ENCODE measurements around the gene AADAC. TPM values are rescaled to one million over a fixed set of nuclear protein-coding genes. Genes with fewer than 3 reads are reported as not detected.
"Not testable (repeated sequence)": the region's sequence is repeated elsewhere in the genome, so short reads cannot be mapped to it uniquely, and the experiment has no call there.

AADAC gene
- total RNA-seq, 1 donor from 2014 or later, result not detected

- Histone ChIP-seq H3K36me3 (no peaks in the 10 kb centered on the region), H3K27me3 (ENCODE audit: low read depth) (no peaks in the 10 kb centered on the region), H3K9me3 (replicated peaks) (no peaks in the 10 kb centered on the region), H3K27ac (replicated peaks) (no peak overlapping the region), H3K4me1 (no peaks in the 10 kb centered on the region), H3K4me3 (no peak overlapping the region)
- no peak for DNase-seq
- intact Hi-C loops (cut with micrococcal nuclease), result no loop called here
- TF ChIP-seq CTCF (IDR thresholded peaks at IDR 0.05; ENCODE audit: borderline replicate concordance), result no peak
Observed at GRCh38 chr3:151798466-151798865, 15.4 kb upstream of the AADAC start.

GRCh38 chr3:151800431-151800830 lies 13.5 kb upstream of the AADAC start:
- DNase-seq, result no peak

GRCh38 chr3:151804267-151804666 lies 9.6 kb upstream of the AADAC start:
- peaks cover 18% of the 10 kb centered on the region for H3K9me3 ChIP-seq (replicated peaks)
- no peaks in the 10 kb centered on the region for H3K36me3 ChIP-seq
- no peak for TF ChIP-seq CTCF (IDR thresholded peaks at IDR 0.05; ENCODE audit: borderline replicate concordance)
- no peak for DNase-seq
- no peaks in the 10 kb centered on the region for H3K4me1 ChIP-seq
- H3K27ac ChIP-seq (replicated peaks), result no peak overlapping the region
- H3K4me3 ChIP-seq, result no peak overlapping the region
- intact Hi-C loops (cut with micrococcal nuclease), result no loop called here
- H3K27me3 ChIP-seq (ENCODE audit: low read depth), result no peaks in the 10 kb centered on the region

More at GRCh38 chr3:151800431-151800830, 13.5 kb upstream of the AADAC start:
- H3K27me3 ChIP-seq (ENCODE audit: low read depth), result no peaks in the 10 kb centered on the region
- no peak overlapping the region for H3K27ac ChIP-seq (replicated peaks)
- H3K36me3 ChIP-seq, result no peaks in the 10 kb centered on the region
- intact Hi-C loops (cut with micrococcal nuclease), result no loop called here
- H3K4me3 ChIP-seq, result no peak overlapping the region
- no peak for TF ChIP-seq CTCF (IDR thresholded peaks at IDR 0.05; ENCODE audit: borderline replicate concordance)
- no peaks in the 10 kb centered on the region for H3K4me1 ChIP-seq
- no peaks in the 10 kb centered on the region for H3K9me3 ChIP-seq (replicated peaks)

- Histone ChIP-seq H3K9me3 (replicated peaks) (peaks cover 24% of the 10 kb centered on the region), H3K27ac (replicated peaks) (no peak overlapping the region), H3K36me3 (no peaks in the 10 kb centered on the region), H3K4me1 (no peaks in the 10 kb centered on the region), H3K27me3 (ENCODE audit: low read depth) (no peaks in the 10 kb centered on the region), H3K4me3 (no peak overlapping the region)
- TF ChIP-seq CTCF (IDR thresholded peaks at IDR 0.05; ENCODE audit: borderline replicate concordance), result no peak
- intact Hi-C loops (cut with micrococcal nuclease), result no loop called here
- DNase-seq, result no peak
Observed at GRCh38 chr3:151806838-151807237, 7.1 kb upstream of the AADAC start.

GRCh38 chr3:151808926-151809325 lies 5.0 kb upstream of the AADAC start:
- DNase-seq; H3K36me3 ChIP-seq; H3K4me1 ChIP-seq; intact Hi-C loops (cut with micrococcal nuclease); H3K27me3 ChIP-seq (ENCODE audit: low read depth); H3K4me3 ChIP-seq; H3K27ac ChIP-seq (replicated peaks): not testable (repeated sequence)
- peaks cover 24% of the 10 kb centered on the region for H3K9me3 ChIP-seq (replicated peaks)

- H3K9me3 ChIP-seq (replicated peaks), result peaks cover 24% of the 10 kb centered on the region
- intact Hi-C loops (cut with micrococcal nuclease), result no loop called here
- H3K27me3 ChIP-seq (ENCODE audit: low read depth), result no peaks in the 10 kb centered on the region
- H3K36me3 ChIP-seq, result no peaks in the 10 kb centered on the region
- H3K4me3 ChIP-seq, result no peak overlapping the region
- H3K27ac ChIP-seq (replicated peaks), result no peak overlapping the region
- H3K4me1 ChIP-seq, result no peaks in the 10 kb centered on the region
- DNase-seq, result no peak
- no peak for TF ChIP-seq CTCF (IDR thresholded peaks at IDR 0.05; ENCODE audit: borderline replicate concordance)
Observed at GRCh38 chr3:151811474-151811873, 2.4 kb upstream of the AADAC start.

Data from left ventricle myocardium inferior (tissue), 1 donor.